Adrenal gland (tissue), 5 donors: ENCODE results near the gene CYP27B1.

Source experiments
- CTCF ChIP-seq, 6 experiments: fragments of 450-650 bp in 4 of 6; fragments of 200-600 bp in 2 of 6; sonication (generic) in 1 of 6; IDR thresholded peaks; 1 replicate in 5 of 6; 2 replicates in 1 of 6; pipeline versions ENCODE4 v1.5.1 to v1.8.0; 2016 to 2021; ENCODE audit warnings: antibody characterized with exemption in 6 of 6, mild to moderate bottlenecking in 2 of 6, moderate library complexity in 1 of 6
- POLR2A ChIP-seq, 2 donors: fragments of 450-650 bp; IDR thresholded peaks; one replicate each; pipeline ENCODE4 v1.6.1; 2017; ENCODE audit warnings: antibody characterized with exemption in 2 of 2, mild to moderate bottlenecking in 2 of 2, moderate library complexity in 1 of 2
- donor health status: DM: no; HTN: no; CAD: no.

GRCh38 chr12:57767305-57767698 lies 424 bp upstream of the CYP27B1 start:
- TF ChIP-seq CTCF (IDR thresholded peaks at IDR 0.05) (no peak), POLR2A (IDR thresholded peaks at IDR 0.05) (no peak)
